Measurements from ENCODE around the gene OSGIN1. TPM values are rescaled to one million over a fixed set of nuclear protein-coding genes. Genes with fewer than 3 reads are reported as not detected.
A peak's percentile ranks its signal among the peaks of the same experiment; 100 is the strongest.

The OSGIN1 gene
- polyA plus RNA-seq, 3 donors = 1.8 to 4.0 (median 2.0) TPM

GRCh38 chr16:83925095-83925905 is 27.7 kb upstream of the OSGIN1 start:
- no peak overlapping the region for H3K4me2 ChIP-seq (replicated peaks; ENCODE audit: extremely low read depth, low read length, poor library complexity, severe bottlenecking)
- no peaks in the 10 kb centered on the region for H4K20me1 ChIP-seq (ENCODE audit: insufficient read depth, low read length)
- peaks cover 22 to 39% of the 10 kb centered on the region in 2 donors for H3K36me3 Mint-ChIP-seq
- H3K27me3 ChIP-seq (ENCODE audit: control insufficient read depth in 2 of 2, insufficient read depth in 2 of 2, low read length in 2 of 2) = no peaks in the 10 kb centered on the region
- peaks cover 0 to 2% (median 0%) of the 10 kb centered on the region in 7 donors for H3K9me3 Mint-ChIP-seq
- no peak overlapping the region for H3K4me3 Mint-ChIP-seq
- no peaks in the 10 kb centered on the region for H3K27me3 Mint-ChIP-seq (ENCODE audit: low read depth in 3 of 3)
- no peak overlapping the region for H2AFZ ChIP-seq (ENCODE audit: insufficient read depth, low read depth, low read length, poor library complexity, severe bottlenecking)
- H3K4me3 ChIP-seq (replicated peaks in 1 of 3; ENCODE audit: low read depth in 2 of 3, low read length in 3 of 3) = no peak overlapping the region
- peak overlapping the region in 1 of 7 donors; percentile 42 for H3K27ac Mint-ChIP-seq
- no peaks in the 10 kb centered on the region for H3K4me1 ChIP-seq (ENCODE audit: control insufficient read depth in 1 of 2, insufficient read depth in 2 of 2, low read length in 2 of 2)
- H3K4me1 Mint-ChIP-seq = no peaks in the 10 kb centered on the region
- 89% methylated on average over 11 of the region's 12 CpGs for WGBS (ENCODE audit: insufficient coverage)
- peaks cover 4 to 32% of the 10 kb centered on the region in 2 donors for H3K36me3 ChIP-seq (replicated peaks in 1 of 2; ENCODE audit: control insufficient read depth in 1 of 2, insufficient read depth in 2 of 2, low read length in 2 of 2)
- no peak overlapping the region for H3K27ac ChIP-seq (ENCODE audit: low read depth in 1 of 2, low read length in 2 of 2)
- no peaks in the 10 kb centered on the region for H3K79me2 ChIP-seq (ENCODE audit: insufficient read depth, low read length)
- intact Hi-C loops (cut with micrococcal nuclease) = no loop called here
- TF ChIP-seq CTCF (IDR thresholded peaks at IDR 0.05) = no peak
- DNase-seq = no peak
- no peak overlapping the region for H3K9ac ChIP-seq (ENCODE audit: insufficient read depth, low read length, poor library complexity, severe bottlenecking)
- no peaks in the 10 kb centered on the region for H3K9me3 ChIP-seq (replicated peaks in 1 of 2; ENCODE audit: control insufficient read depth in 1 of 2, insufficient read depth in 1 of 2, low read length in 2 of 2)

- H3K9me3 ChIP-seq (replicated peaks in 1 of 2; ENCODE audit: control insufficient read depth in 1 of 2, insufficient read depth in 1 of 2, low read length in 2 of 2) = no peaks in the 10 kb centered on the region
- Mint-ChIP-seq H3K4me3 (no peak overlapping the region), H3K27ac (no peak overlapping the region), H3K36me3 (peaks cover 19 to 31% of the 10 kb centered on the region in 2 donors), H3K4me1 (no peaks in the 10 kb centered on the region), H3K9me3 (no peaks in the 10 kb centered on the region), H3K27me3 (ENCODE audit: low read depth in 3 of 3) (no peaks in the 10 kb centered on the region)
- H3K27ac ChIP-seq (ENCODE audit: low read depth in 1 of 2, low read length in 2 of 2) = no peak overlapping the region
- intact Hi-C loops (cut with micrococcal nuclease) = no loop called here
- H3K9ac ChIP-seq (ENCODE audit: insufficient read depth, low read length, poor library complexity, severe bottlenecking) = no peak overlapping the region
- H3K4me1 ChIP-seq (ENCODE audit: control insufficient read depth in 1 of 2, insufficient read depth in 2 of 2, low read length in 2 of 2) = no peaks in the 10 kb centered on the region
- H2AFZ ChIP-seq (ENCODE audit: insufficient read depth, low read depth, low read length, poor library complexity, severe bottlenecking) = no peak overlapping the region
- no peak for DNase-seq
- H3K27me3 ChIP-seq (ENCODE audit: control insufficient read depth in 2 of 2, insufficient read depth in 2 of 2, low read length in 2 of 2) = no peaks in the 10 kb centered on the region
- no peak overlapping the region for H3K4me2 ChIP-seq (replicated peaks; ENCODE audit: extremely low read depth, low read length, poor library complexity, severe bottlenecking)
- H4K20me1 ChIP-seq (ENCODE audit: insufficient read depth, low read length) = no peaks in the 10 kb centered on the region
- H3K36me3 ChIP-seq (replicated peaks in 1 of 2; ENCODE audit: control insufficient read depth in 1 of 2, insufficient read depth in 2 of 2, low read length in 2 of 2) = peaks cover 4 to 29% of the 10 kb centered on the region in 2 donors
- WGBS (ENCODE audit: insufficient coverage) = 75% methylated on average over 22 of the region's 27 CpGs
- no peak overlapping the region for H3K4me3 ChIP-seq (replicated peaks in 1 of 3; ENCODE audit: low read depth in 2 of 3, low read length in 3 of 3)
- TF ChIP-seq CTCF (IDR thresholded peaks at IDR 0.05) = no peak
- no peaks in the 10 kb centered on the region for H3K79me2 ChIP-seq (ENCODE audit: insufficient read depth, low read length)
These were observed 26.9 kb upstream of the OSGIN1 start for GRCh38 chr16:83925957-83926725.

Measured in CD14-positive monocyte (primary cell).